HG03354 (cell line): ENCODE results near the gene COL4A2.
A peak's percentile ranks its signal among the peaks of the same experiment; 100 is the strongest.

ENCODE experiments used
- ATAC-seq: cut with Tn5 transposase; IDR thresholded peaks from one replicate; pipeline ENCODE4 v1.9.1; 2021; ENCODE audit warnings: mild to moderate bottlenecking; ENCODE audit not compliant: unreplicated experiment, poor library complexity, severe bottlenecking

COL4A2 gene

GRCh38 chr13:110554946-110555345 is 247.9 kb downstream of the COL4A2 start:
- no peak for ATAC-seq

DNA sequence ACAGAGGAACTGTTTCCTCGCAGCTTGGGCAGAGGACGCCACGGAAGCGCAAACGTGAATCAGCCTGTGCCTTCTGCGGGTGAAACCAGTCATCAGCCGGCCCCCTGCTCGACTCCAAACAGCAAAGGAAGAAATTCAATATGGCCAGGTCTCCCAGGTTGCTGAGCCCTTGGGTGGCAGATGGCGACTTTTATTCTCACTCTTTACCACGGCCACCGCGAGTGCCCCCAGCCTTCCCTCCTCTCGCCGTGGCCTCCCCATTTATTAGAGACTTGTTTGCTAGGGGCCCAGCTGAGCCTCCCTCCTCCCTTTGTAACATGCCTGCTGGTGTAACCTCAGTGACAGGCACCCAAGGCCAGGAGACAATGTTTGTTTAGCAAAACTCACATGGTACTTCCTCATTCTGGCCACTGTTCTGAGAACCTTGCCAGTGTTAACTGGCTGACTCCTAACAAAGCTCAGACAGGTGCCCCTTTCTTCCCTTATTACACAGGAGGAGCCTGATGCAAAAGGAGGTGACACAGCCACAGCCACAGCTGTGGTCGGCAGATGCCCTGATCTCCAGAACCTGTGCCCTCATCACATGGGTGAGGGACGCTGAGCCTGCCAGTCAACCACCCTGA is 248.6 kb downstream of the COL4A2 start:
- peak; percentile 49 for ATAC-seq

- ATAC-seq, result no peak
Measured at GRCh38 chr13:110556224-110556606, 249.1 kb downstream of the COL4A2 start.

DNA sequence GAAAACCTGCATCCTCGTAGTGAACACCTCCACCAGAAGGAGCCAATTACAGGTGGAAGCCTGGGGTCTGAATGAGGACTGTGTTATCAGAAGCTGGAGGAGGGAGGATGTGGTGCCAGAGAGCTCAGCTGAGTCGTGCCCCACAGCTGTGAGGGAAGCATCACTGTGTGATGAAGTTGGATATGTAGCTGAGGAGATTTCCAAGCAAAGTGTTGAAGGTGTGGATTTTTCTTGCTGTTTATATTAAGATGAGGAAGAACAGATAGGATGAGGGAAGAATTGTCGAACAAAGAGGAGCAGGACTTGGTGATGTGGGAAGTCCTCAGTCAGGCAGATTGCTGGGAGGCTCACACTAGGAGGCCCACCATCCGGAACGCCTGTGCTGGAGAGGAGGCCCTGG is 250.0 kb downstream of the COL4A2 start:
- no peak for ATAC-seq

DNA sequence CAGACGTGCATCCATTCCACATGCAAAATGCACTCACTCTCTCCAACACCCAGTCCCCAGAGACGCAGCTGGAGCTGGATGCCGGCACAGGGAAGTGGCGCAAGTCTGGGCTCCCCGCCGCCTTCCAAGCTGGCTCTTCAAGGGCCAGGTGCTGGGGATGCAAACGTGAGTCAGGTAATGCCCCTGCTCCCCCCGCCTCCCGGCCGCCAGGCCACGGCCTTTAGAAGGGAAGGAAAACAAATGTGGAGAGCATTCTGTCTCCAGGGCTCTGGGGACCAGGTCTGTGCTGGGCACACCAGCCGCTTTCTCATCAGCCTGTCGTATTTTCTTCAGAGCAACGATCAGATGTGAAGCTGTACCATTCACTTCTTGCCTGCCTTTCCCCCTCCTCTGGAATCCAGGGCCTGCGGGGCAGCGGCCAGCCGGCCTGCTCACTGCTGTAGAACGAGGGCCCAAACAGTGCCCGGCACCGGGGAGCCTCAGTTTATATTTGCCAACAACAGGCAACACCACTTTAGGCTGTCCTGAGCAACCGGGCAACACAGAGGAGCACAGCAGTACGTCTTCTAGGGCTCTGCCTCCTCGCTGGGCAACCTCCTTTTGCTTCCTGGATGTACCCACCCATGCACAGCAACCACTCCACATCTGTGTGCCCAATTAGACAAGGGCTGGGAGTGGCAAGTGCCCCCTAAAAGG is 250.7 kb downstream of the COL4A2 start:
- ATAC-seq, result no peak

DNA sequence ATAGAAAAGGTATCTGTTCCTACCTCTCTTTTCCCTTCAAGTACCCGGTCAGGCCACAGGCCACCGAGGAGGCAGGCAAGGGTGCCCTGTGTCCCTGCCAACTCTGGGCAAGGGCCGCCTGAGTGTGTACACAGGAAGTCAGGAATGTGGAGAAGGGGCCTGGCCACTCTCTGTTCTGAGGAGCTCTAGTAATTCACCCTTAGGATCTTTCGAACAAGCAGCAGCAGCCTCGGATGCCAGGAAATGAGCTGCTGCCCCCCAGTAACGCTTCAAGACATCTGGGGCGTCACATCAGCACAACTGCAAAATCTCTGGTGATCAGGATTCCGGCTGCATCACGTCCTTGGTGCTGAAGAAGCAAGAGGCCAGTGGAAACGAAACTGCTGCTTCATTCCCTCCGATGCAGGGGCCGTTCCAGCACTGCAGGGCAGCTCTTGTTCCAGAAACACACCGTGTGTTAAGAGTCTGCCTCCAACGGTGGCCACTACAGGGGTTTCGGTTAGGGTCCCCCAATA is 252.4 kb downstream of the COL4A2 start:
- no peak for ATAC-seq

DNA sequence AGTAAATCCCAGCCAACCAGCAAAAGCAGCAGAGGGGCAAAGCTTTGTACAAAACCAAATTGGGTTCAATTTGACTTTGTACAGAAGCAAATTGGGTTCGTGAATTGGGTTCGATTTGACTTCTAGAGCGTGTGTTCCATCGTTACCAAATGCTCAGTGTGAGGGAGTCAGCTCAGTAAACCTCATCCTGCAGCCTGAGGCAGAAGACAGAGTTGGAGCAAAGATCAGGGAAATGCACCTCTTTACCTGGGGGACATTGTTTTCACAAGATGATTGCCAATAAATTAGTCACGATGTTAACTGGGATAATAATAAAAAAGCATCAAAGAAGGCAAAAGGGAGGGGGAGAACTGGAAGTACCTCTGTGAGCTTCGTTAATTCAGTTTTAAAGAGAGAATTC is 252.9 kb downstream of the COL4A2 start:
- ATAC-seq, result no peak

GRCh38 chr13:110560601-110561343 is 253.7 kb downstream of the COL4A2 start:
- no peak for ATAC-seq

GRCh38 chr13:110561344-110562035 is 254.4 kb downstream of the COL4A2 start, which contains the start of gene RAB20:
RAB20 (minus strand) TSS chr13:110561722; CDS start chr13:110561519, 203 bp downstream.
- peak; percentile 71 for ATAC-seq

- ATAC-seq, result no peak
Measured at GRCh38 chr13:110562036-110562597, 255.0 kb downstream of the COL4A2 start.
